Lower leg skin (tissue), 3 donors: ENCODE data around the gene DKKL1.

ENCODE experiments used
- POLR2A ChIP-seq, 2 donors: fragments of 450-650 bp; IDR thresholded peaks; one replicate each; pipeline ENCODE4 v1.6.1; 2016 to 2017; ENCODE audit warnings: antibody characterized with exemption in 2 of 2, mild to moderate bottlenecking in 1 of 2, moderate library complexity in 1 of 2
- TF ChIP-seq, protein P1 (sequence below), 3 donors: fragments of 450-650 bp; IDR thresholded peaks; one replicate each; pipeline ENCODE4 v1.5.1; 2016; ENCODE audit warnings: antibody characterized with exemption in 3 of 3, mild to moderate bottlenecking in 3 of 3, moderate library complexity in 2 of 3

DNA sequence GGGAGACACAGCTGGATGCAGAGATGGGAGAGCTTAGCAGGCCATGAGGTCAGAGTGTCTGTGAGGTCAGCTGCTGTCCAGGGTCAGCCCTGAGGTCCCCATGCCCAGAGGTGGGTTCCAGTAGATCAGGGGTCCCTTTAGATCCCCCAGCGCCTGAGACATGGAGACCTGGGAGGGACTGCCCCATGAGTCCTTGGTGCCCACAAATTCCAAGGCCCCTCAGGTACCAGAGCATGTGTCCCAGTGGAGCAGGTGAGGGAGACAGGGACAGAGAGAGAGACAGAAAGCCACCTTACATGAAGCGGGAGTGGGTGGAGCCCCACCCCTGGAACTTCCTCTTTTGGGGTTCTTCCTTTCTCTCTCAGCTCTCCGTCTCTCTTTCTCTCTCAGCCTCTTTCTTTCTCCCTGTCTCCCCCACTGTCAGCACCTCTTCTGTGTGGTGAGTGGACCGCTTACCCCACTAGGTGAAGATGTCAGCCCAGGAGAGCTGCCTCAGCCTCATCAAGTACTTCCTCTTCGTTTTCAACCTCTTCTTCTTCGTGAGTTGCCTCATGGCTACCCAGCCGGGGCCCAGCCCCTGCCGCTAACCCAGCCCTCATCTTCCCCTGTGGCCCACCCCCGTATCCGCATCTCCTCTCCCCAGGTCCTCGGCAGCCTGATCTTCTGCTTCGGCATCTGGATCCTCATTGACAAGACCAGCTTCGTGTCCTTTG, 28.4 kb upstream of the DKKL1 start, which contains the start of gene CD37:
- TF ChIP-seq, protein P1, sequence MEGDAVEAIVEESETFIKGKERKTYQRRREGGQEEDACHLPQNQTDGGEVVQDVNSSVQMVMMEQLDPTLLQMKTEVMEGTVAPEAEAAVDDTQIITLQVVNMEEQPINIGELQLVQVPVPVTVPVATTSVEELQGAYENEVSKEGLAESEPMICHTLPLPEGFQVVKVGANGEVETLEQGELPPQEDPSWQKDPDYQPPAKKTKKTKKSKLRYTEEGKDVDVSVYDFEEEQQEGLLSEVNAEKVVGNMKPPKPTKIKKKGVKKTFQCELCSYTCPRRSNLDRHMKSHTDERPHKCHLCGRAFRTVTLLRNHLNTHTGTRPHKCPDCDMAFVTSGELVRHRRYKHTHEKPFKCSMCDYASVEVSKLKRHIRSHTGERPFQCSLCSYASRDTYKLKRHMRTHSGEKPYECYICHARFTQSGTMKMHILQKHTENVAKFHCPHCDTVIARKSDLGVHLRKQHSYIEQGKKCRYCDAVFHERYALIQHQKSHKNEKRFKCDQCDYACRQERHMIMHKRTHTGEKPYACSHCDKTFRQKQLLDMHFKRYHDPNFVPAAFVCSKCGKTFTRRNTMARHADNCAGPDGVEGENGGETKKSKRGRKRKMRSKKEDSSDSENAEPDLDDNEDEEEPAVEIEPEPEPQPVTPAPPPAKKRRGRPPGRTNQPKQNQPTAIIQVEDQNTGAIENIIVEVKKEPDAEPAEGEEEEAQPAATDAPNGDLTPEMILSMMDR (IDR thresholded peaks at IDR 0.05) = no peak
- TF ChIP-seq POLR2A (IDR thresholded peaks at IDR 0.05) = no peak
